ENCODE data around the gene DDX60. TPM values are rescaled to one million over a fixed set of nuclear protein-coding genes. Genes with fewer than 3 reads are reported as not detected.
"Not testable (repeated sequence)": the region's sequence is repeated elsewhere in the genome, so short reads cannot be mapped to it uniquely, and the experiment has no call there.

The DDX60 gene
- total and polyA plus RNA-seq, 2 experiments from 2014 or later = 2.4 to 8.4 TPM

DNA sequence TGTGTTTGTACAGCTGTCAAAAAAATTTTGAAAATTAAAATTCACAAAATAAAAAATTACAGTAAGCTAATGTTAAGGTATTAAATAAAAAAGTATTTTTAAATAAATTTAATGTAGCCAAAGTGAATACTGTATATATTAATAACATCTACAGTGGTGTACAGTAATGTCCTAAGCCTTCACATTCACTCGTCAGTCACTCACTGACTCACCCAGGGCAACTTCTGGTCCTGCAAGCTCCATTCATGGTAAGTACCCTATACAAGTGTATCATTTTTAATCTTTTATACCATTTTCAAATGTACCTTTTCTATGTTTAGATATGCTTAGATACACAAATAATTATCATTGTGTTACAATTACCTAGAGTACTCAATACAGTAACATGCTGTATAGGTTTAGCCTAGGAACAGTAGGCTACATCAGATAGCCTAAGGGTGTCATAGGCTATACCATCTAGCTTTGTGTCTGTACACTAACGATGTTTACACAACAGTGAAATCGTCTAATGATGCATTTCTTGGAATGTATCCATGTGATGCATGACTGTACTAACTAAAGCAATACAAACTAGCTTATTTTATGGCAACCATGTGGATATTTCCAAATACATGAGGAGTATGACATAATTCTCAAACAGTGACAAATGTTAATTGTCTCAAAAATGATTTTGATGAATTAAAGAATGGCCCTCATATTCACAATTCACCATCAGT lies 13.7 kb downstream of the DDX60 start:
- no peaks in the 10 kb centered on the region for H3K79me2 ChIP-seq
- no peaks in the 10 kb centered on the region for H3K36me3 ChIP-seq (replicated peaks; ENCODE audit: insufficient read depth, low read depth)
- H3K27me3 ChIP-seq = no peaks in the 10 kb centered on the region
- H3K4me1 ChIP-seq (ENCODE audit: insufficient read depth) = no peaks in the 10 kb centered on the region
- no peaks in the 10 kb centered on the region for H4K20me1 ChIP-seq (ENCODE audit: insufficient read depth, poor library complexity, severe bottlenecking)
- no peak overlapping the region for H3K27ac ChIP-seq
- no peak overlapping the region for H3K4me3 ChIP-seq
- no peak overlapping the region for H2AFZ ChIP-seq
- H3K9me2 ChIP-seq (replicated peaks; ENCODE audit: insufficient read depth) = no peaks in the 10 kb centered on the region
- no peak overlapping the region for H3K4me2 ChIP-seq
- 81% methylated on average over 3 of the region's 3 CpGs for WGBS (ENCODE audit: low lambda C conversion rate, missing lambda C conversion rate)
- no peaks in the 10 kb centered on the region for H3K9me3 ChIP-seq (ENCODE audit: low read depth)
- TF ChIP-seq EZH2 (IDR thresholded peaks at IDR 0.05; ENCODE audit: borderline replicate concordance) = no peak
- no peak for TF ChIP-seq EZH2phosphoT487 (IDR thresholded peaks at IDR 0.05; ENCODE audit: low read depth, severe bottlenecking, unreplicated experiment)
- TF ChIP-seq, protein P1, sequence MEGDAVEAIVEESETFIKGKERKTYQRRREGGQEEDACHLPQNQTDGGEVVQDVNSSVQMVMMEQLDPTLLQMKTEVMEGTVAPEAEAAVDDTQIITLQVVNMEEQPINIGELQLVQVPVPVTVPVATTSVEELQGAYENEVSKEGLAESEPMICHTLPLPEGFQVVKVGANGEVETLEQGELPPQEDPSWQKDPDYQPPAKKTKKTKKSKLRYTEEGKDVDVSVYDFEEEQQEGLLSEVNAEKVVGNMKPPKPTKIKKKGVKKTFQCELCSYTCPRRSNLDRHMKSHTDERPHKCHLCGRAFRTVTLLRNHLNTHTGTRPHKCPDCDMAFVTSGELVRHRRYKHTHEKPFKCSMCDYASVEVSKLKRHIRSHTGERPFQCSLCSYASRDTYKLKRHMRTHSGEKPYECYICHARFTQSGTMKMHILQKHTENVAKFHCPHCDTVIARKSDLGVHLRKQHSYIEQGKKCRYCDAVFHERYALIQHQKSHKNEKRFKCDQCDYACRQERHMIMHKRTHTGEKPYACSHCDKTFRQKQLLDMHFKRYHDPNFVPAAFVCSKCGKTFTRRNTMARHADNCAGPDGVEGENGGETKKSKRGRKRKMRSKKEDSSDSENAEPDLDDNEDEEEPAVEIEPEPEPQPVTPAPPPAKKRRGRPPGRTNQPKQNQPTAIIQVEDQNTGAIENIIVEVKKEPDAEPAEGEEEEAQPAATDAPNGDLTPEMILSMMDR (IDR thresholded peaks at IDR 0.05; ENCODE audit: poor library complexity) = no peak
- no peak for DNase-seq (ENCODE audit: low spot score)

DNA sequence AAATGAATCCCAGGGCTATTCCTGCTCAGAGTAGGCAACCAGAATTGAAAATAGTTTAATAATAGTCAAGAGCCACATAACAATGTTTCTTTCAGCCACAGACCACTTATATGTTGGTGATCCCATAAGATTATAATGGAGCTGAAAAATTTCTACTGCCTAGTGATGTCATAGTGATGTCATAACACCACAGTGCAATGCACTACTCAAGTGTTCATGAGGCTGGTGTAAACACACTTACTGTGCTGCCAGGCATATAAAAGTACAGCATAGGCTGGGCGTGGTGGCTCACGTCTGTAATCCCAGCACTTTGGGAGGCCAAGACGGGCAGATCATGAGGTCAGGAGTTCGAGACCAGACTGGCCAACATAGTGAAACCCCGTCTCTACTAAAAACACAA lies 15.1 kb downstream of the DDX60 start:
- not testable (repeated sequence) for H3K9me2 ChIP-seq (replicated peaks; ENCODE audit: insufficient read depth); H3K27ac ChIP-seq; H3K4me2 ChIP-seq; H3K36me3 ChIP-seq (replicated peaks; ENCODE audit: insufficient read depth, low read depth); DNase-seq (ENCODE audit: low spot score); H3K27me3 ChIP-seq; H3K4me3 ChIP-seq; H3K9me3 ChIP-seq (ENCODE audit: low read depth); H4K20me1 ChIP-seq (ENCODE audit: insufficient read depth, poor library complexity, severe bottlenecking); H2AFZ ChIP-seq; H3K4me1 ChIP-seq (ENCODE audit: insufficient read depth); H3K79me2 ChIP-seq
- WGBS (ENCODE audit: low lambda C conversion rate, missing lambda C conversion rate) = 94% methylated on average over 5 of the region's 5 CpGs

DNA sequence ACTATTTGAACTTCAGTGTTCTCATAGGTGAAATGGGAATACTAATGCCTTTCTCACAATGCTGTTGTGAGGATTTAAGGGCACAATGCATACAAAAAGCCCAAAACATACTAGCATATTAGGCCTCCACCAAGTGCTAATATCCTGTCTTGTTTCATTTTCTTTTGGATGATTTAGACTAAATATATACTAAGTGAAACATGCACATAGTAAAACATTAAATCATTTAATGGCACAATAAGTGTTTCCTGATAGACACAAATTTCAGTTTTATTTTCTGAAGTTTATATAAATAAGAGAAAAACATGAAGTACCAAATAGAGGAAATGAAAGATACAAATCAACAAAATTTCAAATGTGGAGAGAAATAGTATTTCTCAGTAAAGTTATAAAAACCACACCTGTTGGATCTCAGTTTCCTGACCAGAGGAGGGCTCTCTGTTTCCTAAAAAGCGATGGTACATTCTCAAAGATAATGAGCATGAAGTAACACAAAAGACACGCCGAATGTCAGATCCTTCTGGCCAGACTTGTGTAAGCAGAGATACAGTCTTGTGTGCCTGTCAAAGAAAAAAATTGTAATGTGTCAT lies 25.1 kb downstream of the DDX60 start:
- Histone ChIP-seq H3K27me3 (no peaks in the 10 kb centered on the region), H2AFZ (no peak overlapping the region), H3K9me3 (ENCODE audit: low read depth) (no peaks in the 10 kb centered on the region), H3K9me2 (replicated peaks; ENCODE audit: insufficient read depth) (no peaks in the 10 kb centered on the region), H3K27ac (no peak overlapping the region), H3K4me3 (no peak overlapping the region), H3K36me3 (replicated peaks; ENCODE audit: insufficient read depth, low read depth) (no peaks in the 10 kb centered on the region), H3K4me2 (no peak overlapping the region), H3K79me2 (no peaks in the 10 kb centered on the region), H4K20me1 (ENCODE audit: insufficient read depth, poor library complexity, severe bottlenecking) (no peaks in the 10 kb centered on the region), H3K4me1 (ENCODE audit: insufficient read depth) (no peaks in the 10 kb centered on the region)
- DNase-seq (ENCODE audit: low spot score) = no peak
- TF ChIP-seq, protein P1 (IDR thresholded peaks at IDR 0.05; ENCODE audit: poor library complexity) = no peak
- TF ChIP-seq EZH2 (IDR thresholded peaks at IDR 0.05; ENCODE audit: borderline replicate concordance) = no peak
- TF ChIP-seq EZH2phosphoT487 (IDR thresholded peaks at IDR 0.05; ENCODE audit: low read depth, severe bottlenecking, unreplicated experiment) = no peak
- 93% methylated on average over 3 of the region's 3 CpGs for WGBS (ENCODE audit: low lambda C conversion rate, missing lambda C conversion rate)

GRCh38 chr4:168291242-168291641 lies 27.3 kb downstream of the DDX60 start:
- Histone ChIP-seq H2AFZ (no peak overlapping the region), H3K9me3 (ENCODE audit: low read depth) (no peaks in the 10 kb centered on the region), H3K79me2 (no peaks in the 10 kb centered on the region), H3K4me1 (ENCODE audit: insufficient read depth) (no peaks in the 10 kb centered on the region), H3K27me3 (no peaks in the 10 kb centered on the region), H3K4me2 (no peak overlapping the region), H3K9me2 (replicated peaks; ENCODE audit: insufficient read depth) (no peaks in the 10 kb centered on the region), H4K20me1 (ENCODE audit: insufficient read depth, poor library complexity, severe bottlenecking) (no peaks in the 10 kb centered on the region), H3K4me3 (no peak overlapping the region), H3K27ac (no peak overlapping the region), H3K36me3 (replicated peaks; ENCODE audit: insufficient read depth, low read depth) (no peaks in the 10 kb centered on the region)
- WGBS (ENCODE audit: low lambda C conversion rate, missing lambda C conversion rate) = 97% methylated on average over 1 of the region's 1 CpG
- DNase-seq (ENCODE audit: low spot score) = no peak
- TF ChIP-seq, protein P1 (IDR thresholded peaks at IDR 0.05; ENCODE audit: poor library complexity) = no peak
- TF ChIP-seq EZH2phosphoT487 (IDR thresholded peaks at IDR 0.05; ENCODE audit: low read depth, severe bottlenecking, unreplicated experiment) = no peak
- no peak for TF ChIP-seq EZH2 (IDR thresholded peaks at IDR 0.05; ENCODE audit: borderline replicate concordance)

DNA sequence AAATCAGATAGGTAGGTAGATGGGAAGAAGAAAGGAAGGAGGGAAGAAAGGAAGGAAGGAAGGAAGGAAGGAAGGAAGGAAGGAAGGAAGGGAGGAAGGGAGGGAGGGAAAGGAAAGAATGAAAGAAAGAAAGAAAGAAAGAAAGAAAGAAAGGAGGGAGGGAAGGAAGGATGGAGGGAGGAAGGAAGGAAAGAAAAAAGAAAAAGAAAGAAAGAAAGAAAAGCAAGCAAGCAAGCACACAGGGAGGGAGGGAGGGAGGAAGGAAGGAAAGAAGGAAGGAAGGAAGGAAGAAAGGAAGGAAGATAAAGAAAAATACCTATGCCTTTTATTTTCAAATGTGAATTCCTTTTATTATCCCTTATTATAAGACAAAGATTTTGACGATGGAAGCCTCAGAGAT lies 32.7 kb downstream of the DDX60 start:
- DNase-seq (ENCODE audit: low spot score); H3K79me2 ChIP-seq; H3K36me3 ChIP-seq (replicated peaks; ENCODE audit: insufficient read depth, low read depth); H4K20me1 ChIP-seq (ENCODE audit: insufficient read depth, poor library complexity, severe bottlenecking); H3K4me3 ChIP-seq; H3K27ac ChIP-seq; H3K27me3 ChIP-seq; H2AFZ ChIP-seq; H3K4me2 ChIP-seq; H3K9me2 ChIP-seq (replicated peaks; ENCODE audit: insufficient read depth); H3K9me3 ChIP-seq (ENCODE audit: low read depth); H3K4me1 ChIP-seq (ENCODE audit: insufficient read depth): not testable (repeated sequence)
- WGBS (ENCODE audit: low lambda C conversion rate, missing lambda C conversion rate) = 95% methylated on average over 1 of the region's 1 CpG

Data from hepatocyte (in vitro differentiated cells).